NB4 (cell line): ENCODE measurements around the gene WSCD1.

Experiments
- DNase-seq: peaks from one replicate; pipeline ENCODE4 v3.0.0; 2010; ENCODE audit warnings: low read depth
- H3K4me3 ChIP-seq: one replicate; pipeline ENCODE4 v1.5.1; 2011; ENCODE audit warnings: mild to moderate bottlenecking, low read depth, low read length, moderate library complexity
- CTCF ChIP-seq: IDR thresholded peaks from one replicate; pipeline ENCODE4 v1.5.1; 2012; ENCODE audit warnings: low read depth, low read length
- MAX ChIP-seq: IDR thresholded peaks from 2 replicates; pipeline ENCODE4 v1.6.1; 2011; ENCODE audit warnings: low read depth, low read length
- MYC ChIP-seq: IDR thresholded peaks from 2 replicates; pipeline ENCODE4 v1.6.1; 2011; ENCODE audit warnings: low read depth, low read length
- POLR2A ChIP-seq: IDR thresholded peaks from 2 replicates; pipeline ENCODE4 v1.6.1; 2011; ENCODE audit warnings: mild to moderate bottlenecking; ENCODE audit not compliant: insufficient read length; ENCODE audit errors: extremely low read depth

WSCD1 gene

GRCh38 chr17:6027342-6028024, 42.7 kb upstream of the WSCD1 start:
- no peak for DNase-seq
- no peak for TF ChIP-seq POLR2A
- no peak for TF ChIP-seq CTCF
- no peak for TF ChIP-seq MYC
- TF ChIP-seq MAX: no peak

GRCh38 chr17:6028294-6028693, 41.9 kb upstream of the WSCD1 start:
- no peak for DNase-seq
- H3K4me3 ChIP-seq: no peak overlapping the region
- TF ChIP-seq POLR2A (no peak), MYC (no peak), MAX (no peak), CTCF (no peak)

More at GRCh38 chr17:6027342-6028024, 42.7 kb upstream of the WSCD1 start:
- H3K4me3 ChIP-seq: no peak overlapping the region

GRCh38 chr17:6035801-6036394, 34.3 kb upstream of the WSCD1 start:
- TF ChIP-seq CTCF (no peak), POLR2A (no peak), MYC (no peak), MAX (no peak)
- DNase-seq: no peak
- no peak overlapping the region for H3K4me3 ChIP-seq

GRCh38 chr17:6040504-6040903, 29.7 kb upstream of the WSCD1 start:
- no peak for DNase-seq
- no peak overlapping the region for H3K4me3 ChIP-seq
- TF ChIP-seq MAX (no peak), CTCF (no peak), MYC (no peak), POLR2A (no peak)

GRCh38 chr17:6041246-6041645, 28.9 kb upstream of the WSCD1 start:
- no peak overlapping the region for H3K4me3 ChIP-seq
- no peak for DNase-seq
- TF ChIP-seq MAX (no peak), CTCF (no peak), POLR2A (no peak), MYC (no peak)

GRCh38 chr17:6043405-6043804, 26.8 kb upstream of the WSCD1 start:
- no peak for TF ChIP-seq POLR2A
- no peak for TF ChIP-seq MAX
- TF ChIP-seq MYC: no peak
- no peak for TF ChIP-seq CTCF
- H3K4me3 ChIP-seq: no peak overlapping the region
- no peak for DNase-seq
